ENCODE results near the gene RER1.

- TF ChIP-seq EZH2 (IDR thresholded peaks at IDR 0.05; ENCODE audit: borderline replicate concordance, low read length) (no peak), CTCF (conservative IDR thresholded peaks at IDR 0.05 in 1 of 2, IDR thresholded peaks at IDR 0.05 in 1 of 2; ENCODE audit: extremely low read depth in 1 of 2, insufficient read depth in 1 of 2, low read depth in 1 of 2, low read length in 2 of 2) (no peak)
These were observed 23.4 kb upstream of the RER1 start for GRCh38 chr1:2368053-2368744.
